Brain microvascular endothelial cell (primary cell): ENCODE measurements around the gene APOC1.

Source experiments
- DNase-seq: peaks from one replicate; pipeline ENCODE4 v3.0.0-alpha.2; 2020
- H3K27ac ChIP-seq: fragments of 250-450 bp; sonication (Bioruptor Pico); 2 replicates; pipeline ENCODE4 v1.5.1; 2020; ENCODE audit warnings: mild to moderate bottlenecking, moderate library complexity
- H3K27me3 ChIP-seq: fragments of 250-450 bp; sonication (Bioruptor Pico); replicated peaks from 2 replicates; pipeline ENCODE4 v1.5.1; 2020; ENCODE audit warnings: mild to moderate bottlenecking
- H3K36me3 ChIP-seq: fragments of 250-450 bp; sonication (Bioruptor Pico); replicated peaks from 2 replicates; pipeline ENCODE4 v1.5.1; 2020; ENCODE audit warnings: mild to moderate bottlenecking
- H3K4me3 ChIP-seq: 2 replicates; pipeline ENCODE4 v1.5.1; 2011; ENCODE audit warnings: low read depth, mild to moderate bottlenecking, control low read depth, low read length, moderate library complexity
- CTCF ChIP-seq: IDR thresholded peaks from 2 replicates; pipeline ENCODE4 v1.5.1; 2011; ENCODE audit warnings: low read depth, mild to moderate bottlenecking, moderate library complexity, low read length, control low read depth, inconsistent platforms; ENCODE audit errors: missing control alignments
- in situ Hi-C: cut with HindIII; loops from 2 replicates; pipeline ENCODE4 v1.10.0; 2017; ENCODE audit warnings: low sequenced_read_pairs, low pct_ligation_motif_present

APOC1 gene

GRCh38 chr19:44900328-44901244, 13.8 kb upstream of the APOC1 start:
- no peak for DNase-seq
- in situ Hi-C loops = no loop called here
- Histone ChIP-seq H3K27me3 (peaks cover 2% of the 10 kb centered on the region), H3K4me3 (no peak overlapping the region), H3K27ac (no peak overlapping the region), H3K36me3 (peaks cover 62% of the 10 kb centered on the region)
- no peak for TF ChIP-seq CTCF

GRCh38 chr19:44903216-44903601, 11.2 kb upstream of the APOC1 start:
- no peak overlapping the region for H3K4me3 ChIP-seq
- DNase-seq = no peak
- peaks cover 2% of the 10 kb centered on the region for H3K27me3 ChIP-seq
- in situ Hi-C loops = no loop called here
- H3K27ac ChIP-seq = no peak overlapping the region
- H3K36me3 ChIP-seq = peaks cover 38% of the 10 kb centered on the region
- no peak for TF ChIP-seq CTCF

- Histone ChIP-seq H3K4me3 (no peak overlapping the region), H3K36me3 (peaks cover 34% of the 10 kb centered on the region), H3K27ac (no peak overlapping the region), H3K27me3 (peaks cover 2% of the 10 kb centered on the region)
- peak; percentile 99 for TF ChIP-seq CTCF
- peak; percentile 69 for DNase-seq
- in situ Hi-C loops = no loop called here
Measured at GRCh38 chr19:44903602-44904425, 10.6 kb upstream of the APOC1 start.

- TF ChIP-seq CTCF = peak; percentile 45
- H3K27ac ChIP-seq = no peak overlapping the region
- DNase-seq = no peak
- no peak overlapping the region for H3K4me3 ChIP-seq
- in situ Hi-C loops = no loop called here
- peaks cover 34% of the 10 kb centered on the region for H3K36me3 ChIP-seq
- peaks cover 2% of the 10 kb centered on the region for H3K27me3 ChIP-seq
Measured at GRCh38 chr19:44904426-44904994, 9.9 kb upstream of the APOC1 start.

GRCh38 chr19:44905437-44906160, 8.8 kb upstream of the APOC1 start, which contains the start of gene APOE:
Gene APOE (plus strand): TSS chr19:44905796. CDS start chr19:44906625, 829 bp downstream.
- no peak within 1 kb of the TSS for H3K27ac ChIP-seq
- peaks cover 25% of the 10 kb centered on the region for H3K36me3 ChIP-seq
- H3K27me3 ChIP-seq = peaks cover 2% of the 10 kb centered on the region
- TF ChIP-seq CTCF = no peak
- H3K4me3 ChIP-seq = peak within 1 kb of the TSS; percentile 40
- DNase-seq = no peak
- in situ Hi-C loops = no loop called here
